NCI-H128 (cell line): ENCODE results near the gene IL7R.

Experiments used
- DNase-seq: peaks from one replicate; lab custom pipeline; 2025; ENCODE audit not compliant: unreplicated experiment; lab: John Stamatoyannopoulos, UW

The IL7R gene, protein sequence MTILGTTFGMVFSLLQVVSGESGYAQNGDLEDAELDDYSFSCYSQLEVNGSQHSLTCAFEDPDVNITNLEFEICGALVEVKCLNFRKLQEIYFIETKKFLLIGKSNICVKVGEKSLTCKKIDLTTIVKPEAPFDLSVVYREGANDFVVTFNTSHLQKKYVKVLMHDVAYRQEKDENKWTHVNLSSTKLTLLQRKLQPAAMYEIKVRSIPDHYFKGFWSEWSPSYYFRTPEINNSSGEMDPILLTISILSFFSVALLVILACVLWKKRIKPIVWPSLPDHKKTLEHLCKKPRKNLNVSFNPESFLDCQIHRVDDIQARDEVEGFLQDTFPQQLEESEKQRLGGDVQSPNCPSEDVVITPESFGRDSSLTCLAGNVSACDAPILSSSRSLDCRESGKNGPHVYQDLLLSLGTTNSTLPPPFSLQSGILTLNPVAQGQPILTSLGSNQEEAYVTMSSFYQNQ

GRCh38 chr5:35856765-35857351, at the start of gene IL7R:
Gene IL7R (plus strand): TSS chr5:35856891. CDS start chr5:35856978, 87 bp downstream.
- no peak for DNase-seq

DNA sequence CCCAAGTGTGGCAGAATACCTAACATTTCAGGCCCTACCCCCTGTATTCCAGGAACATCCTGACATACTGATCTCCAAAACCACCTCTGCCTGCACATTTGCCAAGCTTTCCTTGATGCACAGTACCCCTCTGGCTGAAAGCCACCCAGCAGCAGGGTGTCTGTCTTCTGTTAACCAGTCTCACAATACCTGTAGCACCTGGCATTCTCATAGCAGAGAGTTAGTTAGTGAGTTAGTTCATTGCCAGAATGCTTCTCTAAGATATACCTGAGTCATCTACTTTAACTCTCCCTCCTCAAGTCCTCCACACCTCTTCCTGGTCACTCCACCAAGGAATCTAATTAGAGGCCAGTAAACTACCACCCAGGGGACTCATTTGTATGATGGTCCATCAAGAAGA, 46.1 kb upstream of the IL7R start:
- DNase-seq, result no peak

DNA sequence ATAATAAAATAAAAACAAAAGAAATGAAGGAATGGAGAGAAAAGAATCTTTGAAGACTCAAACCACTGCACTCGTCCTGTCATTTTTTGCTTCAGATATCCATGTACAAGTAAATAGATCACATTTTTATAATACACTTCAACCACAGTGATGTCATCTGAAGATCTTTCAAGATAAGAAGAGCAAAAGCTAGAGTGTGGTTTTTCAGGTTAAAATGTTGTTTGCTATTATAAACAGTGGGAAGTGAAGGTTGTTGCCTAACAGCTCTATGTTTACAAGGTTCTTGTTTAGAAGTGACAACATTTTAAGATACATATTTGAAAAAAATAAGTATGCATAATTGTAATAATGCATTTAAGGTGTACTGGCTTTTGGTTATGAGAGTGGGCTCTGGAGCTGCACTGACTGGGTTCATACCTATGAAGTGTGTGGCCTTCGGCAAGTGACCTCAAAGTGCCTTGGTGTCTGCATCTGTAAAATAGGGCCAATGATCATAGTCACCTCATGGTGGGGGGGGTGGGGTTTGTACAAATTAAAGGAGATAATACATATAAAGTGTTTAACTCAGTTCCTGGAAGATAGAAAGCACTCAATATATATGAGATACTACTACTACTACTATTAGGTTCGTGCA, 45.5 kb upstream of the IL7R start:
- no peak for DNase-seq

DNA sequence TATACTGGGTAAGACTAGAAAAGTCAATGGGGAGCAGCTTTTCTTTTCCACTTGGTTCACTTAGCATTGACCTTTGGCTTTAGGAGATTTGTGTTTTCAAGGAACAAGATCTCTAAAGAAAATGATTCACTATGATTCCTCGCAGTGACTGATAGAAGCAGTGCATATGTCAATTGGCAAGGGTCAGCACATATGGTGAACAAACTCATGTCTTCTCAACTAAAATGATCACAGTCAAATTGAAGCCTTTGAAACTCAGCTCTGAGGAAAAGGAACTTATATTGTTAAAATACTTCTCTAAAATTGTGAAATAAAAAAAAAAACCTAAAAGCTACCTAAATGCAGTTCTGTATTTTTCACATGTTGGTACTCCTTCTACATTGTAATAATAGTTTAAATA, 43.2 kb upstream of the IL7R start:
- DNase-seq, result no peak

GRCh38 chr5:35815089-35815936, 41.4 kb upstream of the IL7R start:
- no peak for DNase-seq

GRCh38 chr5:35816881-35817521, 39.7 kb upstream of the IL7R start:
- DNase-seq, result no peak

DNA sequence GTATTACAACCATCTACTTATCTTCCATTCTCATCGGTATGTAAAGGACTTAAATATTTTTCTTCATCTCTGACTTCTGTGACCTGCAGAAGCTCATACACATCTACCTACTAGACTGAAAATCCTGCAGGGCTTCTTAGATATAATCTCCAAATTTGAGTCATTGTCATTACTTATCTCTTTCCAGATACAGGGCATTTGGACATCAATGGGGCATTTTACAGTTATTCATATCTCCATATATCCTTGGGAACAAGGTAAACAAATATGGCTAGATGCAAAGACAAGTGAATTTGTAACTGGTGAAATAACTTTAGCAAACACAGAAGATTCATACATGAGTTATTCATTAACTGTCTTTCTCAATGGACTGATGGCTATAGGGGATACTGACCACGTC, 37.7 kb upstream of the IL7R start:
- DNase-seq, result no peak

DNA sequence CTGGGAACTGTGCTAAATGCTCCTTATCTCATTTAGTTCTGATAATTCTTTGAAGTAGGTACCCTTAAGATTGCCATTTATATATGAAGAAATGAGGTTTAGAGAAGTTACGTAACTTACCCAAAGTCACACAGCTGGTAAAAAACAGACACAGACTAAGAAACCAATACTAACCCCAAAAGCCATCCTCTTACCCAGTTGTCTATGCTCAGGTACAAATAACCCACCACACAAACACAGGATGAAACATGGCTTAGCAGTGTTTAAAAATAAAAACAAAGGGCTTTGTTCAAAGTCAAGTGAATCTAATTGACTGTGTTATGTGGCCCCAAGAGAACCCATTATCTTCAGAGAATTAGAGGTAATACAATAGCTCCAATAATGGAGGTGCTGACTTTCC, 37.0 kb upstream of the IL7R start:
- DNase-seq, result no peak

DNA sequence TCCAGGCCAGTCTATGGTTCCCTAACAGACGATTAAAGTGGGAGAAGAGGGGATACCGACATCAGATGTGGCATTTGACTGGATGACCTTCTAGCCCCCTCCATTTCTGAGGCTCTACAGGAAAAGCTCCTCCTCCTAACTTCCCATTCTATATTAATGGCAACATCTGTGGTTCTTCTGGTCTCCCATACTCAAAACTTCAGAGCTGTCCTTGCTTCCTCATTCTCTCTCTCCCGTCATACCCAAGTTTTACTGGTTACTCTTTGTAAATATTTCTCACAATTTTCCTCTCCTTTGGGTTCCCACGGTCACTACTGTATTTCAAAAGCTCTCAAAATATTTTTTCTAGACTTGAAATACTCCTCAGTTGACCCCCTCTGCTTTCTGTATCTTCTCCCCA, 36.0 kb upstream of the IL7R start:
- no peak for DNase-seq

GRCh38 chr5:35821513-35821912, 35.2 kb upstream of the IL7R start:
- no peak for DNase-seq

GRCh38 chr5:35822511-35822910, 34.2 kb upstream of the IL7R start:
- DNase-seq, result no peak

DNA sequence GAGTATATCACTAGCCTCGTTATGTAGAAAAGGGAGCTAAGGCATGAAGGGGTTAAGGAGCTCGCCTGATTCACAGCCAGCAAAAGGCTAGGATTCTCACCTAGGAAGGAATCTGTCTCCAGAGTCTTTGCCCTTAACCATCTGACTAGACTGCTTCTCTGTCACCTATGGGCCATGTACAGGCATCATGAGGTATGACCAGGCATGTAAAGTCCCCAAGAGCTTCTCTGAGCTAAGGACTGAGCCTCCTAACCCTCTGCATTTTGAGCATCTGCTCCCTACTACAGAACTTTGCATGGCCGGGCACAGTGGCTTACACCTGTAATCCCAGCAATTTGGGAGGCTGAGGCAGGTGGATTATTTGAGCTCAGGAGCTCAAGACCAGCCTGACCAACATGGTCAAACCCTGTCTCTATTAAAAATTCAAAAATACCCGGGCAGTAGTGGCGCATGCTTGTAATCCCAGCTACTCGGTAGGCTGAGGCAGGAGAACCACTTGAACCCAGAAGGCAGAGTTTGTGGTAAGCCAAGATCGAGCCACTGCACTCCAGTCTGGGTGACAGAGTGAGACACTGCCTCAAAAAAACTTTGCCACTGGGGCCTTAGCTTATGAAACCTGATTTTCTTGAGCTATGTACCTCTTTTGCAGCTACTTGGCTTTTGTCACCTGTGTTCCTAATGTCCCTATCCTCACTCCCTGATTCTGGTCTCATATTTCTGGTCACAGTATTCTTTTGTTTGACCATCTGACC, 33.2 kb upstream of the IL7R start:
- DNase-seq, result no peak

GRCh38 chr5:35826056-35826455, 30.6 kb upstream of the IL7R start:
- DNase-seq, result no peak

- DNase-seq, result no peak
Observed at GRCh38 chr5:35826554-35826953, 30.1 kb upstream of the IL7R start.

DNA sequence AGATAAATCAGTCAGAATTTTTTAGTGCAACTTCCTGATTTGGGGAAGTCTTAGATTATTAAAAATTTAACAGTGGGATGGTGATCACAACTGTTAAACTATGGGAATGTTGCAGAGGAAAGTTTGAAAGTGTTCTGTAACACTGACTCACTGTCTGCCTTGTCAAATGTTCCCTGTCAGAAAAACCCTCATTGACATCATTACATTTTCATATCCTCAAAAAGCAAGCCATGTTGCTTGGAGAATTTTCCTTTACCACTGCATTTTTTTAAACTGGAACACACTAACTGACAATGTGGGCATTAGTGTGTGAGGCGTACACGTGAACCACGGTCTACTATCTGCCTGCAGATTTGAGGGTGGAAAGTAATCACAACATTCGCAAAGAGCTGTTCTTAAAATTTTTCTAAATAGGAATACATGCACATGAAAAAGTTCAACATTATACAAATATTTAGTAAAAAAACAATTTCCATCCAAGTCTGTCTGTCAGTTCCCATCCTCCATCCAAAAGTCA, 28.6 kb upstream of the IL7R start:
- DNase-seq, result no peak

- DNase-seq, result no peak
Observed at GRCh38 chr5:35830587-35830986, 26.1 kb upstream of the IL7R start.

DNA sequence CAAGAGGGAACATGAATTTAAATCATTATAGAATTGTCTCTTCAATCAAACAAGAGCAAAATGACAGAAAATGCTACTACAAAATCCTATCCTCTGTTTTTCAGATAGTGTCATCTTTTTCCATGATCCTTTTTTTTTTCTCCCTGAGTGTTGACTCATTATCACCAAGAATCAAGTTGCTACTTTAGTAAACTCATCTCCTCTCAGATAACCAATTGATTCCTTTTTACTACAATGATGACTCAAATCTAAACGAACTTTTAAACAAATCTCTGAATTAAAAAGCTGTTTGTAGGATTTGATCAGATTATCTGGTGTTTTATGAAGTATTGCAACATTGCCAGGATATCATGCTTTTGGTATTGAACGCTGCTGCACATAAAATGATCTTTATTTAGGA, 23.9 kb upstream of the IL7R start:
- DNase-seq, result no peak

DNA sequence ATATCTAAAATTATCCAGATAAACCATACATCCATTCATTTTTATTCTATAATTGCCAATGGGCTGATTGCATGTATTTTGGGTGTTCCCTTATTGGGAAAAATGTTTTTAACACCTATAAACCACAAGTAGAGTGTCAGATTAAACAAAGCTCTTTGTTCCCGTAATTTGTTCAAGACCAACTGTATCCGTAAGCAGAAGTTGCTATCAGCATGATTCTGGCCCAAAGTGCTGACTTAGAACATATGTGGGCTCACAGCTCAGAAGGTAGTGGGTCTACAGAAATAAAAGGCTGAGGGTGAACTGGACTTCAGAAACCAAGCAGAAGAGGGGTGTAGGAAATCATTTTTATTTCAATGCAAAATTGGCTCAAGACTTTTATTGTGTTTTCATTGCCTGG, 23.5 kb upstream of the IL7R start:
- DNase-seq, result no peak

GRCh38 chr5:35835796-35836742, 20.6 kb upstream of the IL7R start:
- DNase-seq, result no peak
